ENCODE results near the gene WDR47.
"Not testable (repeated sequence)": the region's sequence is repeated elsewhere in the genome, so short reads cannot be mapped to it uniquely, and the experiment has no call there.

The WDR47 gene

GRCh38 chr1:108949044-108949443 is 92.9 kb downstream of the WDR47 start:
- no peak overlapping the region for H3K27ac ChIP-seq
- ChIA-PET POLR2A (ENCODE audit: low non-redundant PET) (no interaction called here), CTCF (no interaction called here)
- no peak for TF ChIP-seq CTCF (conservative IDR thresholded peaks at IDR 0.05; ENCODE audit: low read depth)
- no peak for DNase-seq (ENCODE audit: low spot score)

- ChIA-PET POLR2A (ENCODE audit: low non-redundant PET) (no interaction called here), CTCF (interaction anchor here (0.6 kb wide), 1 partner anchor 62 kb away, joined by 3 read pairs; no protein-coding TSS in a partner anchor)
- no peak for DNase-seq (ENCODE audit: low spot score)
- no peak for TF ChIP-seq CTCF (conservative IDR thresholded peaks at IDR 0.05; ENCODE audit: low read depth)
- H3K27ac ChIP-seq: no peak overlapping the region
Observed at GRCh38 chr1:108947871-108948525, 93.9 kb downstream of the WDR47 start.

GRCh38 chr1:108936170-108936569 is 105.7 kb downstream of the WDR47 start:
- H3K27ac ChIP-seq: peak overlapping the region; percentile 29; the same call in 1 of the 2 replicates
- no peak for DNase-seq (ENCODE audit: low spot score)
- no peak for TF ChIP-seq CTCF (conservative IDR thresholded peaks at IDR 0.05; ENCODE audit: low read depth)
- ChIA-PET CTCF (no interaction called here), POLR2A (ENCODE audit: low non-redundant PET) (no interaction called here)

- DNase-seq (ENCODE audit: low spot score): no peak
- ChIA-PET CTCF (no interaction called here), POLR2A (ENCODE audit: low non-redundant PET) (no interaction called here)
- TF ChIP-seq CTCF (conservative IDR thresholded peaks at IDR 0.05; ENCODE audit: low read depth): no peak
- H3K27ac ChIP-seq: no peak overlapping the region
Observed at GRCh38 chr1:108933944-108934343, 108.0 kb downstream of the WDR47 start.

GRCh38 chr1:108927565-108927964 is 114.3 kb downstream of the WDR47 start:
- DNase-seq (ENCODE audit: low spot score); POLR2A ChIA-PET (ENCODE audit: low non-redundant PET); H3K27ac ChIP-seq; CTCF ChIA-PET: not testable (repeated sequence)

- no peak overlapping the region for H3K27ac ChIP-seq
- no peak for TF ChIP-seq CTCF (conservative IDR thresholded peaks at IDR 0.05; ENCODE audit: low read depth)
- POLR2A ChIA-PET (ENCODE audit: low non-redundant PET): no interaction called here
- no peak for DNase-seq (ENCODE audit: low spot score)
- CTCF ChIA-PET: no interaction called here
Observed at GRCh38 chr1:108925920-108926319, 116.0 kb downstream of the WDR47 start.

All from RWPE1 (cell line).